ENCODE results near the gene PCSK1.
"Not testable (repeated sequence)": the region's sequence is repeated elsewhere in the genome, so short reads cannot be mapped to it uniquely, and the experiment has no call there.

The PCSK1 gene

DNA sequence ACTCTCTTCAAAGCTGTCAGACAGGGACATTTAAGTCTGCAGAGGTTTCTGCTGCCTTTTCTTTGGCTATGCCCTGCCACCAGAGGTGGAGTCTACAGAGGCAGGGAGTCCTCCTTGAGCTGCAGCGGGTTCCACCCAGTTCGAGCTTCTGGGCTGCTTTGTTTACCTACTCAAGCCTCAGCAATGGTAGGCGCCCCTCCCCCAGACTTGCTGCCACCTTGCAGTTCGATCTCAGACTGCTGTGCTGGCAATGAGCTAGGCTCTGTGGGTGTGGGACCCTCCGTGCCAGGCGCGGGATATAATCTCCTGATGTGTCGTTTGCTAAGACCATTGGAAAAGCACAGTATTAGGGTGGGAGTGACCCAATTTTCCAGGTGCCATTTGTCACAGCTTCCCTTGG lies 65.7 kb downstream of the PCSK1 start:
- not testable (repeated sequence) for DNase-seq

DNA sequence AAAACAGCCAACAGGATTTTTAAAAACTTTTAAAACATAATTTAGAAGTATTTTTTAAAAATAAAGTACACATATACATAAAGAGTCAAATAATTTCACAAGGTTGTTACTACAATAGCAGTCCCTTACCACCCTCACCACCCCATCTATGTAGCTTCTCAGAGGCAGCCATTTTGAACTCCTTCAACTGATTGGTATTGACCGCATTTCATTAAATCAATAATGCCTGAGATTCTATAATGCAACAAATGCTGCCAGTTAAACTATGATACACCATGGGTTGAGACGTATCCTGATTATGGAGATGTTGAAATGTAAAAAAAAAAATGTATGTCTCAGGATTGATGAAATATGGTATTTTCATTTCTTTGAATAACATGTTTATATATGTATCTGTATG lies 78.8 kb downstream of the PCSK1 start:
- DNase-seq, result no peak

DNA sequence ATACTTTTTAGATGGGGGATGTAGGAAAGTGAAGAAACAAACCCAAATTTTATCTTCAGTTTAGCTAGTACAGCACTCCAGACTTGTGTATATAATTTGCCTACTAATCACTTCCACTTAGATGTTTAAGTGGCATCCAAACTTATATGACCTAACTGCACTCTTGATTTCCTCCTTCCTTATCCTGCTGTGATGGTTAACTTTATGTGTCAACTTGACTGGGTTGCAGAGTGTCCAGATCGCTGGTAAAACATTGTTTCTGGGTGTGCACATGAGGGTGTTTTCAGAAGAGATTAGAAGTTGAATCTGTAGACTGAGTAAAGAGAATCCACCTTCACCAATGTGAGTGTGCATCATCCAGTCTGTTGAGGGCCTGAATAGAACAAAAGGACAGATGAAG lies 79.8 kb downstream of the PCSK1 start:
- no peak for DNase-seq

DNA sequence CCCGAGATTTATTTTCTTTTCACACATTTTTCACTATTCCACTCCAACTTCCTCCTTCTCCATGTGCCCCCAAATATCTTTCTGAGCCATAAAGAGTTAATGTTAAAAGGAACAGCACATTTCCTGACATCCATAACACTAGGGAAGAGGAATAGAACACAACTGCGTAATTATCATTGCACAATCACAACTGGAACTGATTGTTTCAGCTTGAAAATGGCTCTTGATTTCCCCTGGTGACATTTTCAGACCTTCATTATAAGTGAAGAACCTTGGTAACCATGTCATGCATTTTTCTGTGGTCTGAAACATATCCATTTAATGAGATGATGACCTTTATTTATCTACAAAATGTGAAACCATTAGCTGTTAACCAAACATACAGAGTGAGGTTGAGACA lies 82.4 kb downstream of the PCSK1 start:
- DNase-seq, result no peak

DNA sequence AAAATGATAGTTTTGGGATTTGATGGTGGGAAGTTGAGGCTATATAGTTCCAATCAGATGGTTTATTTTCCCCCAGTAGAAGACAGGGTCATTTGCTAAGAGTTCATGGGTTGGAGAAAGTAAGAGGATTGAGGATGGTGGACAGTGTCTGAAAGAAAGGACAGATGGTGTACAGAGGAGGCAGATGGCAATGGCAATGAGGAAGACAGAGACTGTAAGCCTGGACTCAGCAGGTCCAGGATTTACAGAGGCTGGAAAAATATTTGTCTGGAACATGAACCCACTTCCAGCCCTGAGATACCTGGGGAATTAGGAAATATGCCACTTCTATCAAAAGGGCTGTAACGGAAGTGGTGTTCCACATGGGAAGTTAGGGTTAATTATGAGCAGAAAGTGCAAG lies 84.5 kb downstream of the PCSK1 start:
- no peak for DNase-seq

DNA sequence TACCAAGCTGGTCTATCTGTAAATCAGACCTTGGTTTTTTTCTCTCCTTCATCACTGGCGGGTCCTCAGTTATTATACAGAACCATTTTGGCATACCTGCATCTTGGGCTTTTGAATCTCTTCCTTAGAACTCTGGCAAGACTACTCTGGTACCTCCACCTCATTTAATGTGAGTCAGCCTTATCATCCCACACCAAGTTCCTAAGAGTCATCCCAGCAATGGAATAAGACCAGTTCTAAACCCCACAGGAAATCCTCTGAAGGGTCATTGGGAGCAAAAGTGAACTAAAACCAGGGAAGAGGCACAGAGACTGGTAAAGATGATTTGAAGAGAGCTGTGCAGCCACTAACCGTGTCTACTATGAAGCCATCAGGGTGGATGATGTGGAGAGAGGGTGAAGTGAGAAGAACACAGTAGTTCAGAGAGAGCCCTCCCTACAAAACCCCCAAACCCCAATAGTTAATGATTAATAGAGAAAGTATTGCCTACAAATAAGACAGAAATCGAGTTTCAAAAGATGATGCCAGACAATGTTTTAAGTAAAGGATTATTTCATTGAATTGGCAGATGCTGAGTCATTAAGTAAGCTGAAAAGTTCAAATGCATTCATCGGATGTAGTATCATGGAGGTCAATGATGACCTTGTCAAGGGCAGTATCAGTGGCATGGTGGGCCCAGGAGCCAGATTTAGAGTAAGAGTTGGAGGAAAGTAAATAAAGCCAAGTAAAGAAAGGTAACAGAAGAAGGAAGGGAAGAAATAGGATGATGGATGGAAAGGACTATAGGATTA lies 85.4 kb downstream of the PCSK1 start:
- no peak for DNase-seq

DNA sequence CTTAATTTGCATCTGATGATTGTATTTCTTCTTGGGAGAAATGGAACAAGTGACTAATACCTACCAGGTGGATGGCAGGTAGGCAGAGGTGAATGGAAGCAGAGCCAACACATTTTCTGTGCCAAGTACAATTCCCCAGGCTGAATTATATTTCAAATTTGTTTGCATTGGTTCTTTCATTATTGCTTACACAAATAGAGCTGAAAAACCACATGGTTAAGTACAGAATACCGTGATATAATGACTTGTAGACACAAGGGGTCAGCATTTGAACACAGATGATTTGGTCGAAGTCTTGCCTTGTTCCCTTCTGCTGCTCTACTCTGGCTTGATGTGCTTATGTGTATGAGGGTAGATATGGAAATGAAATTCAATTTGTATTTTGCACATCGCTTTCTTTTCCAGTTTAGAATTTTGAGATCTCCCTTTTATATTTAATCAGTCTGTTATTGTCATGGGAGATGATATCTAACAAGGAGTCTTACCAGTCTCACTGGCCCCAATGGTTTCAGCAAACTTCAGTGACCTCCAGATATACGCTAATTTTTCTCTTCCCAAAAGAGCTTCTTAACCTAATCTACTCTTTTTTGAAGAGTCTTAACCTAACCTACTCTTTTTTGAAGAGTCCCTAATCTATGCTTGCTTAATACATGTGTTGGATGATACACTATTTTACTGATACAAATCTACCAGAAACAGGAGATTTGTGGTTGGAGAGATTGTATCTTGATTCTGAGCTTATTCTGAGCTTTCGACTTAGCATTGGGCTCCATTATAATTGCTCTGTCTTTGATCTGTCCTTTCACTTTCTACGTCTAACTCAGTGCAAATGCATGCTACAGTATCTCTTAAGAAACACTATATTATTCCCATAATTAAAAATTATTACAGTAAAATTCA lies 88.1 kb downstream of the PCSK1 start:
- peak in 1 of 2 donors; percentile 87 for DNase-seq

DNA sequence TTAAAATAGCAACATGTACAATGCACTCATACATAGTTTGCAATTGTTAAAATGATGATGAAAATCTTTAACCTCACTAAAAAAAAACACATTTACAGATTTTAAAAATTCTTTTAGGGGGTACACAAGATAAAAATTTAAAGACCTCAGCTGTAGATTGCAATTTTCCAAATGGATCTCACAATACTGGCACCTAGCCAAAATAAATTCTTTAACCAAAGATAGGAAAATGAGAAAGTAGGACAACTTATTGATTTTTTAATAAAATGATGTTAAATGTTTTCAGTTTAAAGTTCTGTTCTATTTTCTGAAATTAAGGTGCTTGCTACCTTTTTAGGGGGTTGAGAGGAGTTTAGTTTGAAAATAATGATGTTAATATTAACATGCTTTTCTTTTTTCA lies 90.0 kb downstream of the PCSK1 start:
- no peak for DNase-seq

DNA sequence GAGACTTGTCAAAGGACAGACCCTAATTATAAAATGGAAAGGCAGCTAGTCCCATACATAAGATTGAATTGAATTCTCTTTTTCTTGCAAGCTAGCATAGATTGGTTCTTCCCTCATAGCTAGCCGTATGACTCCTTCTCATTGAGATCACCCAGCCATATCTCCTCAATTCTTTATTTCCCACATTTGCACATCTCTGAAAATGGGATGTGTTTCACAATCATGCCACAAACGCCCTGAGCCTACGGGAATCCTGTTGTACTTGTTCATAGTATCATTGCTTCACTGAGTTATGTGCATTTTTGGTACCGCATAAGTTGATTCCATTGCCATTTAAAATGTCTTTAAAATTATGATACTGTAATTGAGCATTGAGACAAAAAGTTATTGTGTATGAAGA lies 90.5 kb downstream of the PCSK1 start:
- DNase-seq, result no peak

Measured in hippocampal formation (tissue), 2 donors.